Activated naive CD4-positive, alpha-beta T cell treated with Interleukin-2 at 50 U/mL for 16 hours (primary cell): ENCODE measurements around the gene RBM42.
"Not testable (repeated sequence)": the region's sequence is repeated elsewhere in the genome, so short reads cannot be mapped to it uniquely, and the experiment has no call there.

Experiments used
- DNase-seq: peaks from one replicate; pipeline ENCODE4 v3.0.0-alpha.2; 2020

RBM42 gene, protein sequence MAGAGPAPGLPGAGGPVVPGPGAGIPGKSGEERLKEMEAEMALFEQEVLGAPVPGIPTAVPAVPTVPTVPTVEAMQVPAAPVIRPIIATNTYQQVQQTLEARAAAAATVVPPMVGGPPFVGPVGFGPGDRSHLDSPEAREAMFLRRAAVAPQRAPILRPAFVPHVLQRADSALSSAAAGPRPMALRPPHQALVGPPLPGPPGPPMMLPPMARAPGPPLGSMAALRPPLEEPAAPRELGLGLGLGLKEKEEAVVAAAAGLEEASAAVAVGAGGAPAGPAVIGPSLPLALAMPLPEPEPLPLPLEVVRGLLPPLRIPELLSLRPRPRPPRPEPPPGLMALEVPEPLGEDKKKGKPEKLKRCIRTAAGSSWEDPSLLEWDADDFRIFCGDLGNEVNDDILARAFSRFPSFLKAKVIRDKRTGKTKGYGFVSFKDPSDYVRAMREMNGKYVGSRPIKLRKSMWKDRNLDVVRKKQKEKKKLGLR

DNA sequence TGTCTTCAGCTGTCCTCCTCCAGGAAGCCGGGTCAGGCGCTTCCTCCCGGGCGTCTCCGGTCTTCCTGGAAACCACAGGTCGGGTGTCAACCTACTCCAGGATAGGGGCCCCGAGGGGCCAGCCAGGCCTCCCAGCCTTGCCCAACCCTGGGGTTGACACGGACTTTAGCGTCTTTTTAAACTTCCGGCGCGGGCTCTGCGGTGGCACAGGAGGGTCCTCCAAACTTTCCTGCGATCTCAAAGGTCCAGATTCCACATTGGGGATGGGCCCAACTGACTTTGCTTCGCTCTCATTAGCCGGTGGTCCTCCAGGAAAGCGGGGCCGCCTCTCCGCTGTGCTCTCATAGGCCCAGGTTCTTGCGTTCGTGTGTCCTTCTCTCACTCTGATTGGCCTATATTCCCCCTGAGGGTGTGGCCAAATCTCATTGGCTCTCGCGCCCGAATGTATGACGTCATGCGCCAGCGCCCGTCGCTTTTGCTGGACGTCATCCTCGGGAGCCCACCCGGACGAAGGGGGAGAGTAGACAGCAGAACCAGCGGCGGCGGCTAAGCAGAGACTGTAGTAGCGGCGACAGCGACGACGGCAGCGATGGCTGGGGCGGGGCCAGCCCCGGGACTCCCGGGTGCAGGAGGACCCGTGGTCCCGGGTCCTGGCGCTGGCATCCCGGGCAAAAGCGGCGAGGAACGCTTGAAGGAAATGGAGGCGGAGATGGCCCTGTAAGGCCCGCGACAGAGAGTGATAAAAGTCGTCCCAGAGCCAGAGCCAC is at the start of gene RBM42:
TSS of gene RBM42 (plus strand) at position 472 of the 767 bp plus-strand sequence. CDS start at position 590, 118 bp downstream.
- peak; percentile 97 for DNase-seq

DNA sequence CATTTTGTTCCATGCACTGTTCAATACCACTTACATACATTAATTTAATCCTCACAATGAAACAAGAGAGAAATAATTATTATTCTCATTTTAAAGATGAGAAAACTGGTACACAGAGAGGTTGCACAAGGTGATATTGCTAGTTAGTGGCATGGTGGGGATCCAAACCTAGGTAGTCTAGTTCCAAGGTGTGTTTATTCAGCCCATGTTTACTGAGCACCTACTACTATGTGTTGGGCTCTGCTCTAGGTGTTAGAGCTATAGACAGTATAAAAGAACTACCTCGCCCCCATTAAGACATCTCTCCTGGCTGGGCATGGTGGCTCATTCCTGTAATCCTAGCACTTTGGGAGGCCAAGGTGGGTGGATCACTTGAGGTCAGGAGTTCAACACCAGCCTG is 46.1 kb upstream of the RBM42 start:
- no peak for DNase-seq

DNA sequence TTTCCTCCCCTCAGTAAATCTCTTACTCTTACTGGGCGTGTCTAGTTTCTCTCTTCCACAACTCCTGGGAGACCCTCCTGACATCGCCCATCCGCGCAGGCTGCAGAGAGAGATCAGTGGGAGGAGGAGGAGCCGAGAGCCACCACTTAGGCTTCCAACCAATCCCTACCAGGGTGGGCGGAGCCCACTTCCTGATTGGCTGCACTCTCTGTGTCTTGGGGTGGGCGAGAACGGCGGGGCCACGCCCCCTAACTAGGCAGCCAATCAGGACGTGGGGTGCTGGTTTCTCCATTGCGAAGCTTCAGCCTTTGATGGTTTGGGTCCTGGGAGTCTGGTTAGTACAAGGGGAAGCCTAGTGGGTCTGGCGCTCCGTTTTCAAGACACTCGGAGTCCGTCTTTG is 43.0 kb upstream of the RBM42 start, which contains the start of gene PMIS2:
TSS of gene PMIS2 (plus strand) at position 326 of the 400 bp plus-strand sequence. CDS start 87 bp downstream, outside the sequence.
- DNase-seq, result no peak

DNA sequence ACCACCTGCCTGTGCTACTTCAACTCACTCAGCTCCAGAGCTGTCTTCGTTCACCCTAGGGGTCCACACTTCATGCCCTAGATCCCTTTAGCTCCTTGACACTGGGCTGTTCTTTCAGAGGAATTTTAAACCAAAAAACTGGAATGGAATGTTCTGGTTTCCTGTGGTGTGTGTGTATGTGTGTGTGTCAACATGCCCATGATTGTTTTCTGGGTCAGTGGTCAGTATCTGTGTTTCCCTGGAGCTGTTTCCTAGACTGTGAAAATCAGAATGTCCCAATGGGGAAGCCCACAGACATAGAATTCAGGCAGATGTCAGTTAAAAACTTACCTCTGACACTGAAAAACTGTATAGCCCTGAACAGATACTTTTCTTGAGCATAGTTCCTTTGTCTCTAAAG is 41.5 kb upstream of the RBM42 start:
- DNase-seq, result no peak

DNA sequence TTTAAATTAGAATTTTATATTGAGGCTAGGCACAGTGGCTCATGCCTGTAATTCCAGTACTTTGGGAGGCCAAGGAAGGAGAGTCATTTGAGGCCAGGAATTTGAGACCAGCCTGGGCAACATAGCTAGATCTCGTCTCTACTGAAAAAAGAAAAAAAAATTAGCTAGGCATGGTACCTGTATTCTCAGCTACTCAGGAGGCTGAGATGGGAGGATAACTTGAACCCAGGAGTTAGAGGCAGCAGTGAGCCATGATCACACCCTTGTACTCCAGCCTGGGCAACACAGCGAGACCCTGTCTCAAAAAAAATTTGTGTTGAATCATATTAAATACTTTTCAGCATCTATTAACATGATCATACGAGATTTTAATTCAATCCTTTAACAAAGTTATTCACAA is 38.0 kb upstream of the RBM42 start:
- no peak for DNase-seq

DNA sequence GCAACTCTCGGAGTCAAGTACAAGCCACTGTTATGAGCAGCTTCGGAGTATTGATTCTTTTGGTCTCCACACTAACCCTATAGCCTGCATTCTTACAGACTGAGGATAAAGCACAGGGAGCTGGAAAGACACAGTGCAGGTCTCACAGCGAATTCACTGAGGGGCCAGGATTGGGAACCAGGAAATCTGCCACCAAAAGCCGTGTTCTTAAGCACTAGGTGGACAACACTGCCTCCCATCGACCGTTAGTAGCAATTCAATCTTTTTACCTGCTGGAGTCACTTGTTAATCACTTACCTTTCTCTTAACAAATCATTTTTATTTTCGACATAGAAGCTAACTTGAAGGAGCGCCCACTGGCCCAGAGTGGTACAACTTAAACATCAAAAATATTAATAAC is 36.6 kb upstream of the RBM42 start:
- DNase-seq, result peak; percentile 13

DNA sequence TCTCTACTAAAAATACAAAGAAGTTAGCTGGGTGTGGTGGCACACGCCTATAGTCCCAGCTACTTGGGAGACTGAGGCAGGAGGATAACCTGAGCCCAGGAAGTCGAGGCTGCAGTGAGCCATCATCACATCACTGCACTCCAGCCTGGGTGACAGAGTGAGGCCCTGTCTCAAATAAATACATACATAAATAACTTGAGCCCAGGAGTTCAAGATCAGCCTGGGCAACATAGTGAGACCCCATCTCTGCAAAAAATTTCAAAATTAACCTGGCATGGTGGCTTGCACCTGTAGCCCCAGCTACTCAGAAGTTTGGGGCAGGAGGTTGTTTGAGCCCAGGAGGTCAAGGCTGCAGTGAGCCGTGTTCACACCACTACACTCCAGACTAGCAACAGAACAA is 33.8 kb upstream of the RBM42 start:
- DNase-seq, result not testable (repeated sequence)

DNA sequence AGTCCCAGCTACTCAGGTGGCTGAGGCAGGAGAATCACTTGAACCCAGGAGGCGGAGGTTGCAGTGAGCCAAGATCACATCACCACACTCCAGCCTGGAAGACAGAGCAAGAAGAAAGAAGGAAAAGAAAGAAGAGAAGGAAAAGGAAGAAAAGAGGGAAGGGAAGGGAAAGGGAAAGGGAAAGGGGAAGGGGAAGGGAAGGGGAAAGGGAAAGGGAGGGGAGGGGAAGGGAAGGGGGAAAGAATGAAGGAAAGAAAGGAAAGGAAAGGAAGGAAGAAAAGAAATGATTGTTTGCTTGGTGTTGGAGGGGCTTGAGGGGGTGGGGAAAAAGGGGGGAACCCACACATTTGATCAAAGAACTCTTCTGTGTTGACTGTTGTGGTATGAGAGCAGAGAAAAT is 32.9 kb upstream of the RBM42 start:
- no peak for DNase-seq

DNA sequence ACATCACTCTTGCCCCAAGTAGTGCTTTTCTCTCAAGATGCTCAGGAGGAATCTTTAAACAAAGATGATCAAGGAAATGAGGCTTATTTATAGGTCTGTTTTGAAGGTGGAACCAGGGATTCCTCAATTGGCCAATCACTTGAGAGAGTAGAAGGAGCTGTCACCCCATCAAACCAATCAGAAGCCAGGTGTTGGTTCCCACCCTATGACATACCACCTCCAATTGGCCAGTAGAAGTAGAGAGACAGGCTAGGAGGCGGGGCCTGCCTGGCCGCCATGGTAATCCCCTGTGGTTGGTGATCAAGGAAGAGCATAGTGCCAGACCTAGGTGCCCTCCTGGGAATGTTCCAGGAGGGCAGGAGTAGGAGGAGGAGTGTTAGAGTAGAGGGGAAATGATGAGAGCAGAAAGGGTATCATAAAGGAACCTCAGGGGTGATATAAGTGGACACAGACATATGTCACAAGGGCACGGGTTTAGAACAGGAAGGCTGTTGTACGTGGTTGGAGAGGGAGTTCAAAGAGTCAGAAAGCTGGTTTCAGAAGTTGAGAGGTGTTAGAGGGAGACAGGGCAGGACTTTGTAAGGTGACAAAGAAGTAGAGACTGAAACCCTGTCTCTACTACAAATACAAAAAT is 32.4 kb upstream of the RBM42 start:
- no peak for DNase-seq

DNA sequence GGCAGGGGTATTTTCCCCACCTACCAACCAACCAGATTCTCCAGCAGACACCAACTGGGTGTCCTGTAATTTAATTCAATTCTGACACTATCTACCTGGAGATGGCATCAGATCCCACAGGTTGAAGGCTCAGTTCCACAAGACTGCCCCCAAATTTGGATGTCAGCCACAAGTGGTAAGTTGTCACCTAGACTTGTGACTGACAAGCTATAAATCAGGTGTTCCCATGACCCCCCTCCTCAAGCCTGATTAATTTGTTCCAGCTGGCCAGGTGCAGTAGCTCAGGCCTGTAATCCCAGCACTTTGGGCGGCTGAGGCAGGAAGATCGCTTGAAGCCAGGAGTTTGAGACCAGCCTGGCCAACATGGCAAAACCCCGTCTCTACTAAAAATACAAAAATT is 26.9 kb upstream of the RBM42 start:
- DNase-seq, result no peak

DNA sequence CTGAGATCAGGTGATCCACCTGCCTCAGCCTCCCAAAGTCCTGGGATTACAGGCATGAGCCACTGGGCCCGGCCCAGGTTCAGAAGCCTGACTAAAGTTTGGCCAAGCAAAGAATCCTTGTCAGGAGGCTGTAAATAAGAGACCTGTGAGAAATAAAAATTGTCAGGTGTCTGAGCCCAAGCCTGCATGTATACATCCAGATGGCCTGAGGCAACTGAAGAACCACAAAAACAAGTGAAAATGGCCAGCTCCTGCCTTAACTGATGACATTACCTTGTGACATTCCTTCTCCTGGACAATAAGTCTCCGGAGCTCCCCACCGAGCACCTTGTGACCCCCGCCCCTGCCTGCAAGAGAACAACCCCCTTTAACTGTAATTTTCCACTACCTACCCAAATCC is 24.4 kb upstream of the RBM42 start:
- DNase-seq, result not testable (repeated sequence)

DNA sequence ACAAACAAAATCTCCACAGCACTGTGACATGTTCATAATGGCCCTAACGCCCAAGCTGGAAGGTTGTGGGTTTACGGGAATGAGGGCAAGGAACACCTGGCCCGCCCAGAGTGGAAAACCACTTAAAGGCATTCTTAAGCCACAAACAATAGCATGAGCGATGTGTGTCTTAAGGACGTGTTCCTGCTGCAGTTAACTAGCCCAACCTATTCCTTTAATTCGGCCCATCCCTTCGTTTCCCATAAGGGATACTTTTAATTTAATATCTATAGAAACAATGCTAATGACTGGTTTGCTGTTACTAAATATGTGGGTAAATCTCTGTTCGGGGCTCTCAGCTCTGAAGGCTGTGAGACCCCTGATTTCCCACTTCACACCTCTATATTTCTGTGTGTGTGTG is 21.7 kb upstream of the RBM42 start:
- DNase-seq, result not testable (repeated sequence)

DNA sequence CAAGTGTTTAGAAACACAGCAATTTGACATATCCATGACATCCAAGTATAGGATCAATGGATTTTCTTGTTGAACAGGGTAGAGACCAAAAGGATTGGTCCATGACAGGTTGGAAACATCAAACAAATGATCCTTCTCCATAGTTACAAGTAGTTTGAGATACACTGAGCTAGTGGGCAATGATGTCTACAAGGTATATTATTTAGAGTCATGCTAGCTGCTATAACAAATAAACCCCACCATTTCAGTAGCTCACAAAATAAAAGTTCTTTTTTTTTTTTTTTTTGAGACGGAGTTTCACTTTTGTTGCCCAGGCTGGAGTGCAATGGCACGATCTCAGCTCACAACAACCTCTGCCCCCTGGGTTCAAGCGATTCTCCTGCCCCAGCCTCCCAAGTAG is 21.2 kb upstream of the RBM42 start:
- DNase-seq, result no peak

DNA sequence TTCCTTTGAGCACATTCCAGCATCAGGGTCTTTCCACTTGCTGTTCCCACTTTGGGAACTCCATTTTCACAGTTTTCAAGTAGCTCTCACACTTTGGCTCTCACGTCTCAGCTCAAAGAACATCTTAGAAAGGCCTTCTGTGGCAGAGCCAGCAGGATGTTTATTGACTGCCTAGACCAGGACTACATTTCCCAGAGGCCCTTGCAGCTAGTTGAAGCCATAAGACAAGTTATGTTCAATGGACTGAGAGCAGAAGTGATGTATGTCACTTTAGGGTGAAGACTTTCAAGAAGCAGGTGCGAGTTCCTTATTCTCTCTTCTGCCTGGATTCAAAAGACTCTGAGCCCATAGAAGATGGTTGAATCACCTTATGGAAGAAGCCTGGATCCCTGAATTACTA is 20.6 kb upstream of the RBM42 start:
- no peak for DNase-seq

DNA sequence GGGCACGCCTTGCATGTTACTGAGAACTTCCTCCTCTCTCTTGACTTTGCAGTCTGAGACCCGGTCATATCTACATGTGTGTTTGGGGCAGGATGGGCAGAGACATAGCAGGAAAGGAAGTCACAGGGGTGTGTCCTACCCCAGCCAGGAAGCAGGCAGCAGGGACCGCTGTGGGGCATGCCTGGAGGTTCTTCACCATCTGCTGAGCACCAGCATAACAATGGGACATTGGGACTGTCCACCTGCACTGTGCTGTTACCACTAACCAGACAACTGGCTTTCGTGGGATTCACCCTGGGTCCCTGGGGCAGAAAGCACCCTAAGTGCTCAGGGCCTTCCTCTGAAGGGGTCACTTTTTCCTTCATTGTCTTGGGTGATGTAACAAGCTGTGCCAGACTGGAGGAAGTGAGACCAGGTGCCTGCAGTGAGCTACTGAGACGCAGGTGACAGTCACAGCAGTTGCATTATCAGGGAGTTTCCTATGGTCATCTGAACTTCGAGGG is 18.9 kb upstream of the RBM42 start:
- DNase-seq, result peak; percentile 11

DNA sequence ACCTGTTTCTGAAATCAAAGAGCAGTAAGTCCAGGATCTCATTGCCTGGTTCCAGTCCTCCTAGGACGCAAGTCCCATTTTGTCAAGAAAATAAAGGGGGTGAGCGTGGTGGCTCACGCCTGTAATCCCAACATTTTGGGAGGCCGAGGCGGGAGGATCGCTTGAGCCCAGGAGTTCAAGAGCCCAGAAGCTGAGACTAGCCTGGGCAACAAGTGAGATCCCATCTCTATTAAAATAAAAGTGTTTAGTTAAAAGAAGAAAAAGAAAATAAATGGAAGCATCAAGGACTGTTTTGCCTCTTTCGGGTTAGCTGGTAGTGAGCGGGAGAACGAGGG is 16.6 kb upstream of the RBM42 start:
- no peak for DNase-seq

DNA sequence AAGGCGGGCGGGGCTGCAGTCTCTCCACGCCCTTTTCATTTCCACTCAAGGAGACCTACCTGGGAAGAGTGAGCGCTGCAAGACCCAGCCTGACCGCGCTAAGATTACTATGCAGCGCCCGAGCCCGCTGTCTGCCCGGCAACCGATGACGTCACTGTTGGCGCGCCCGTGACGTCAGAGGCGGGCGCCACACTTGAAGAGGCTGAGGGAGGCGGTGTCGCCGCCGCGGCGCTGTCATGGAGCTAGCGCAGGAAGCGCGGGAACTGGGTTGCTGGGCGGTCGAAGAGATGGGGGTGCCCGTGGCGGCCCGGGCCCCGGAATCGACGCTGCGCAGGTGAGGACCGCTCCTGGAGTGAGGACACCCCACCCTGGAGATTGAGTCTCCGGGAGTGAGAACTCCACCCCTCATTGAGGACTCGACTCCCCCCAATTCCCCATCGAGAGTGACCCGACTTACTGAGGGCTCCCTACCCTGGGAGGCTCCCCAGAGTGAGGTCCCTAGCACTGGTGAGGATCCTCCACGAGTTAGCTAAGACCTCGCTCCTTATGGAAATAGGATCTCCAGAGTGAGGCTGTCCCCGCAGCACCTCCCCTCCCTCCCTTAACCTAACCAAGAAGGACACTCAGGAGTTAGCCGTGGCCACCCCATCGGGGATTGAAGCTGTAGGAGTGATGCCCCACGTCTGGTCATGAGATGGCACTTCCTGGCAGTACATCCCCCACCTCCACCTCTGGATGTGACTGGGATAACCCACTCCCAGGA is 16.1 kb upstream of the RBM42 start, which contains the start of gene HAUS5:
TSS of gene HAUS5 (plus strand) at position 177 of the 763 bp plus-strand sequence. CDS start at position 237, 60 bp downstream.
- peak; percentile 96 for DNase-seq

DNA sequence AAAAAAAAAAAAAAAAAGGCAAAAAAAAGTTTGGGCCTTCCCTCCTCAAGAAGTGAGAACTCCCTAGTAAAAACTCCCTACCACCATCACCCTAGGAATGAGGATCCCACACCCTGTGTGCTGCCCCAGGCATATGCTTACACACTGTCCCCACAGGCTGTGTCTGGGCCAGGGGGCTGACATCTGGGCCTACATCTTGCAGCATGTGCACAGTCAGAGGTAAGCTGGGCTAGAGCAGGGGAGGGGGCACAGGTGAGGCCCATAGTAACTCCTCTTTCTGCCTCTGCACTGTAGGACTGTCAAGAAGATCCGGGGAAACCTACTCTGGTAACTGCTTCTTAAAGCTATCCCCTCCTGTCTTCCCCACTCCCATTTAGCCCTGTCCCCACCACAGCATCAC is 15.3 kb upstream of the RBM42 start:
- DNase-seq, result no peak

DNA sequence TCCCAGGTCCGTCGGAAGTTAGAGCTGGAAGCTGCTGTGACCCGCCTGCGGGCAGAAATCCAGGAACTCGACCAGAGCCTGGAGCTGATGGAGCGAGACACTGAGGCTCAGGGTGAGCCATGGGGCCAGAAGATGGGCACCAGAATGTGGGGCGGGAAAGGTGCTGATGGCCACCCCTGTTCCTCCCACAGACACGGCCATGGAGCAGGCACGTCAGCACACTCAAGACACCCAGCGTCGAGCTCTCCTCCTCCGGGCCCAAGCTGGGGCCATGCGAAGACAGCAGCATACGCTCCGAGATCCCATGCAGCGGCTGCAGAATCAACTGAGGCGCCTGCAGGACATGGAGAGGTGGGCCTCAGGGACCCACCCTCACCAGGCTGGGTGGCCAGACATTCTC is 13.8 kb upstream of the RBM42 start:
- no peak for DNase-seq

DNA sequence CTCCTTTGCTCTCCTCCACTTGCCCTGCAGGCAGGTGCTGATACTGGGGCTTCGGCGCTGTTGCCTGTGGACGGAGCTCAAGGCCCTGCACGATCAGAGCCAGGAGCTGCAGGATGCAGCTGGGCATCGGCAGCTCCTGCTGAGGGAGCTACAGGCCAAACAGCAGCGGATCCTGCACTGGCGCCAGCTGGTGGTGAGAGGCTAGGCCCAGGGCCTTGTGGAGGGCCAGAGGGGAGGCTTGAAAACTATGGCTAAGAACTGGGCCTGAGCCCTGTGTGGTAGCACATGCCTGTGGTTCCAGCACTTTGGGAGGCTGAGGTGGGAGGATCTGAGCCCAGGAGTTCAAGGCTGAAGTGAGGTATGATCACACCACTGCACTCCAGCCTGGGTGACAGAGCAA is 10.0 kb upstream of the RBM42 start:
- DNase-seq, result no peak

DNA sequence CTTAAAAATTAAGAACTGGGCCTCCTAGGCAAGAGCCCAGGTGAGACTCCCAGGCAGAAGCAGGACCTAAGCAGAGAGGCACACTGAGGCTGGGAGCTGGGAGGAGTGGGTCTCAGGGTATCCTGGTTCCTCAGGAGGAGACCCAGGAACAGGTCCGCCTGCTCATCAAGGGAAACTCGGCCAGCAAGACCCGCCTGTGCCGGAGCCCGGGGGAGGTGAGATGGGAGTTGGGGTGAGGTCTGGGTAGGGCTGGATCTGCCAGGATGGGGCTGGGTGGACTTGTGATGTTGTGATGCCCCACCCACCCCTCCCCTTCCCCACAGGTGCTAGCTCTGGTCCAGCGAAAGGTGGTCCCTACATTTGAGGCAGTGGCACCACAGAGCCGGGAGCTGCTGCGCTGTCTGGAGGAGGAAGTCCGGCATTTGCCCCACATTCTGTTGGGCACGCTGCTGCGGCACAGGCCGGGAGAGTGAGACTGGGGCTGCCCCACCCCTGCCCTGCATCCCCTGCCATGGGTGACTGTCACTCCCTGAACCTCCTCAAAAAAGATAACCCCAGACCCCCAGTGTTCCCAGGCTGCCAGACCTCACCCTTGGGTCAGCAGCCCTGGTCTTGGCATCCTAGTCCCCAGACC is 9.4 kb upstream of the RBM42 start:
- no peak for DNase-seq

DNA sequence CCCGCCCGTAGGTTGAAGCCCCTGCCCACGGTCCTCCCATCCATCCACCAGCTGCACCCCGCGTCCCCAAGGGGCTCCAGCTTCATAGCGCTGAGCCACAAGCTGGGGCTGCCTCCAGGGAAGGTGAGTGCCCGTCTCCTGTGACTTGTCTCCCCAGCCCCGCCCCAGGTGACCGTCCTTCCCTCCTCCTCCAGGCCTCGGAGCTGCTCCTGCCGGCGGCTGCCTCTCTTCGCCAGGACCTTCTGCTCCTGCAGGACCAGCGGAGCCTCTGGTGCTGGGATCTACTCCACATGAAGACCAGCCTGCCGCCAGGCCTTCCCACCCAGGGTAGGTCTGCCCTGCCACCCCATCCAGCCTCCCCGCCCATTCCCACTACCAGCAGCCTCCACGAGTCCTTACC is 8.8 kb upstream of the RBM42 start:
- no peak for DNase-seq
